CD1c-positive myeloid dendritic cell (primary cell): ENCODE results near the gene HAO2.

Source experiments
- DNase-seq: peaks from one replicate; pipeline ENCODE4 v3.0.0-alpha.2; 2016; ENCODE audit errors: extremely low spot score

HAO2 gene

GRCh38 chr1:119438761-119439160, 70.2 kb downstream of the HAO2 start:
- no peak for DNase-seq

GRCh38 chr1:119440721-119441307, 72.2 kb downstream of the HAO2 start:
- DNase-seq, result no peak

DNA sequence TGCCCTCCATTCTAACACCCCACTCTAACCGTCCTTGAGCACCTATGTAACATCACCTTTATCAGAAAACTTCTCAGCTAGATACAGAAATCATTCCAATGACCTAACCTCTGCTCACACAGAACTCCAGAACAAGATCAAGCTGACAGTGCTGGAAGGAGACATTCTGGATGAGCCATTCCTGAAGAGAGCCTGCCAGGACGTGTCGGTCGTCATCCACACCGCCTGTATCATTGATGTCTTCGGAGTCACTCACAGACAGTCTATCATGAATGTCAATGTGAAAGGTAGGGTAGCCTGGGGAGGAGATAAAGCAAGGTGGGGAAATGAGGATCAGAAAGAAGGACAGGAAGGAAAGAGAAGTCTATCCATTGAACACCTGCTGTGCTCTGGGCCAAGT, 74.2 kb downstream of the HAO2 start:
- DNase-seq, result no peak
